Measurements from ENCODE around the gene OR4C15.

The OR4C15 gene

DNA sequence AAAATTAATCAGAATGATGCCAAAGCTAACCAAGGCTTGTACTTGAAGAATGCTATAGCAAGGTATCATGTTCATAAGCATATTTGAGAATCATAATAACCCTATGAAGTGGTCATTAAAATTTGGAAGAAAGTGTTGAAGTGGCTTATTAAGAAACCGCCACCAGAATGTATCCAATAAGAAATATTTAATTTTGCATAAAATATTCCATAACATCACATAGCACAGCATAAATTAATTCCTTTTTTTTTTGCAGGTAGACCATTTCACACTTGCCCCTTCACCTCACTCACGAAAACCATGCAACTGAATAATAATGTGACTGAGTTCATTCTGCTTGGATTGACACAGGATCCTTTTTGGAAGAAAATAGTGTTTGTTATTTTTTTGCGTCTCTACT, 17.6 kb downstream of the OR4C15 start, which contains the start of gene OR4C16 (continued):
- TF ChIP-seq, protein P1, sequence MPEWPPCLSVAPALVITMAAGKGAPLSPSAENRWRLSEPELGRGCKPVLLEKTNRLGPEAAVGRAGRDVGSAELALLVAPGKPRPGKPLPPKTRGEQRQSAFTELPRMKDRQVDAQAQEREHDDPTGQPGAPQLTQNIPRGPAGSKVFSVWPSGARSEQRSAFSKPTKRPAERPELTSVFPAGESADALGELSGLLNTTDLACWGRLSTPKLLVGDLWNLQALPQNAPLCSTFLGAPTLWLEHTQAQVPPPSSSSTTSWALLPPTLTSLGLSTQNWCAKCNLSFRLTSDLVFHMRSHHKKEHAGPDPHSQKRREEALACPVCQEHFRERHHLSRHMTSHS (tag by site-specific recombination; IDR thresholded peaks at IDR 0.05), result no peak
- TF ChIP-seq ZNF701 (tag by site-specific recombination; IDR thresholded peaks at IDR 0.05) (no peak), GLI2 (tag by site-specific recombination; IDR thresholded peaks at IDR 0.05; ENCODE audit: borderline replicate concordance, low read depth) (no peak), ZNF274 (IDR thresholded peaks at IDR 0.05; ENCODE audit: low read length) (no peak), ZNF274 (tag by site-specific recombination; IDR thresholded peaks at IDR 0.05; ENCODE audit: borderline replicate concordance) (no peak), ZNF302 (tag by site-specific recombination; IDR thresholded peaks at IDR 0.05; ENCODE audit: low read depth) (no peak), MZF1 (tag by site-specific recombination; IDR thresholded peaks at IDR 0.05; ENCODE audit: borderline replicate concordance) (no peak), ZIC2 (tag by site-specific recombination; IDR thresholded peaks at IDR 0.05) (no peak), KLF1 (tag by site-specific recombination; IDR thresholded peaks at IDR 0.05) (no peak), ZNF585B (tag by site-specific recombination; IDR thresholded peaks at IDR 0.05) (no peak), ZNF426 (tag by site-specific recombination; IDR thresholded peaks at IDR 0.05) (no peak), ZNF785 (tag by site-specific recombination; IDR thresholded peaks at IDR 0.05) (no peak), ZNF670 (tag by site-specific recombination; IDR thresholded peaks at IDR 0.05; ENCODE audit: low read depth) (no peak)
- TF ChIP-seq, protein P2, sequence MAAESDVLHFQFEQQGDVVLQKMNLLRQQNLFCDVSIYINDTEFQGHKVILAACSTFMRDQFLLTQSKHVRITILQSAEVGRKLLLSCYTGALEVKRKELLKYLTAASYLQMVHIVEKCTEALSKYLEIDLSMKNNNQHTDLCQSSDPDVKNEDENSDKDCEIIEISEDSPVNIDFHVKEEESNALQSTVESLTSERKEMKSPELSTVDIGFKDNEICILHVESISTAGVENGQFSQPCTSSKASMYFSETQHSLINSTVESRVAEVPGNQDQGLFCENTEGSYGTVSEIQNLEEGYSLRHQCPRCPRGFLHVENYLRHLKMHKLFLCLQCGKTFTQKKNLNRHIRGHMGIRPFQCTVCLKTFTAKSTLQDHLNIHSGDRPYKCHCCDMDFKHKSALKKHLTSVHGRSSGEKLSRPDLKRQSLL (tag by site-specific recombination; IDR thresholded peaks at IDR 0.05), result no peak

- Histone ChIP-seq H3K4me1 (ENCODE audit: control insufficient read depth, insufficient read depth, low read length) (no peaks in the 10 kb centered on the region), H3K9me3 (ENCODE audit: control insufficient read depth, insufficient read depth, low read depth, low read length) (no peaks in the 10 kb centered on the region), H3K36me3 (ENCODE audit: control insufficient read depth in 2 of 2, insufficient read depth in 1 of 2, low read length in 2 of 2) (no peaks in the 10 kb centered on the region), H3K27ac (ENCODE audit: extremely low read depth, low read depth, low read length) (no peak overlapping the region), H3K4me3 (ENCODE audit: low read depth, low read length) (no peak overlapping the region)
- POLR2A ChIA-PET, result no interaction called here
- CTCF ChIA-PET, result no interaction called here
- TF ChIP-seq ZBTB48 (tag by site-specific recombination; IDR thresholded peaks at IDR 0.05) (no peak), ZBTB1 (tag by site-specific recombination; IDR thresholded peaks at IDR 0.05) (no peak), ZNF302 (tag by site-specific recombination; IDR thresholded peaks at IDR 0.05; ENCODE audit: low read depth) (no peak), SP3 (tag by site-specific recombination; IDR thresholded peaks at IDR 0.05) (no peak), ZNF514 (tag by site-specific recombination; IDR thresholded peaks at IDR 0.05) (no peak), ZNF335 (tag by site-specific recombination; conservative IDR thresholded peaks at IDR 0.05) (no peak), SALL2 (tag by site-specific recombination; IDR thresholded peaks at IDR 0.05; ENCODE audit: borderline replicate concordance) (no peak), ZNF2 (tag by site-specific recombination; IDR thresholded peaks at IDR 0.05) (no peak), ZNF266 (tag by site-specific recombination; IDR thresholded peaks at IDR 0.05; ENCODE audit: low read depth) (no peak), ZNF362 (tag by site-specific recombination; IDR thresholded peaks at IDR 0.05) (no peak), ZNF777 (tag by site-specific recombination; IDR thresholded peaks at IDR 0.05; ENCODE audit: borderline replicate concordance) (no peak)
Observed at GRCh38 chr11:55572548-55572947, 18.3 kb downstream of the OR4C15 start.

All from HEK293 (cell line).